ENCODE data around the gene MED12L. TPM values are rescaled to one million over a fixed set of nuclear protein-coding genes. Genes with fewer than 3 reads are reported as not detected.

The MED12L gene
- total and polyA plus RNA-seq, 9 of the 15 experiments (the other 6 are each of a cell fraction or from before 2014, with no cell fraction given): not detected

DNA sequence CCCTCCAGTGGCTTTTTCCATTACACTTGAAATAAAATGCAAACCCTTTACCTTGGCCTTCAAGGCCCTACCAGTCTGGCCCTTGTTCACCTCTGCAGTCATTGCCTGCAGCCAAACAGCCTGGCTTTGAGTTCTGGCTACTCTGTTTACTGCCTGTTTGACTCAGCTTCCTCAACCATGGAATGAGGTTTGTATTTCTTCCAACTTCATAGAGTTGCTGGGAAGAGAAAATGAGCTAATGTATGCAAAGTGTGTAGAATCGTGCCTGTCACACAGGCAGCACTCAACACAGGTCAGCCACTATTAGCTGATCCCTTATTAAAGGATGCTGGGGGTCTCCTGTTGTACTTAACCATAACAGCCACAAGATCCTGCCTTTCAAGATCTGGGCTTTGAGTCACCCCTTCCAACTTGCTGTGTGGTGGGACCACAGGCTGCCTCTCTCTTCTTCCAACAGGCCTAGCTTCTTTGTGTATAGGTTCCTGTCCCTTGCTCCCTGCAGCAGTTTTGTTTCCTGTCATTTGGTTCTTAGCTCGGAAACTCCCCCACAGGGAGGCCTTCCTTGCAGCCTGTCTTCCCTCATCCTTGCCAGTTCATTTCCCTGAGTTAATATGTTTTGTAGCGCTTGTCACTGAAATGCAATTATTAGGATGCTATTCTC lies 6.4 kb downstream of the MED12L start (continued):
- no peak for TF ChIP-seq JUND (IDR thresholded peaks at IDR 0.05; ENCODE audit: borderline replicate concordance, low read depth, low read length)
- no peak for TF ChIP-seq JUND (tag; IDR thresholded peaks at IDR 0.05; ENCODE audit: borderline replicate concordance, low read depth, low read length)
- no peak for TF ChIP-seq XRCC4 (IDR thresholded peaks at IDR 0.05; ENCODE audit: extremely low read depth, insufficient read depth, insufficient read length)
- TF ChIP-seq PHF21A (IDR thresholded peaks at IDR 0.05; ENCODE audit: borderline replicate concordance, low read depth): no peak
- no peak for TF ChIP-seq FOXP1 (CRISPR knock-in tag; IDR thresholded peaks at IDR 0.05)
- no peak for TF ChIP-seq ZNF431 (CRISPR knock-in tag; IDR thresholded peaks at IDR 0.05)
- TF ChIP-seq, protein P1, sequence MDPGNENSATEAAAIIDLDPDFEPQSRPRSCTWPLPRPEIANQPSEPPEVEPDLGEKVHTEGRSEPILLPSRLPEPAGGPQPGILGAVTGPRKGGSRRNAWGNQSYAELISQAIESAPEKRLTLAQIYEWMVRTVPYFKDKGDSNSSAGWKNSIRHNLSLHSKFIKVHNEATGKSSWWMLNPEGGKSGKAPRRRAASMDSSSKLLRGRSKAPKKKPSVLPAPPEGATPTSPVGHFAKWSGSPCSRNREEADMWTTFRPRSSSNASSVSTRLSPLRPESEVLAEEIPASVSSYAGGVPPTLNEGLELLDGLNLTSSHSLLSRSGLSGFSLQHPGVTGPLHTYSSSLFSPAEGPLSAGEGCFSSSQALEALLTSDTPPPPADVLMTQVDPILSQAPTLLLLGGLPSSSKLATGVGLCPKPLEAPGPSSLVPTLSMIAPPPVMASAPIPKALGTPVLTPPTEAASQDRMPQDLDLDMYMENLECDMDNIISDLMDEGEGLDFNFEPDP (CRISPR knock-in tag; IDR thresholded peaks at IDR 0.05): no peak
- TF ChIP-seq SIX5 (IDR thresholded peaks at IDR 0.05; ENCODE audit: borderline replicate concordance in 1 of 2, insufficient read depth in 1 of 2, low read depth in 1 of 2, low read length in 2 of 2): no peak
- no peak for TF ChIP-seq KAT2B (IDR thresholded peaks at IDR 0.05; ENCODE audit: low read depth, low read length)
- no peak for TF ChIP-seq YBX1 (IDR thresholded peaks at IDR 0.05)
- TF ChIP-seq, protein P2, sequence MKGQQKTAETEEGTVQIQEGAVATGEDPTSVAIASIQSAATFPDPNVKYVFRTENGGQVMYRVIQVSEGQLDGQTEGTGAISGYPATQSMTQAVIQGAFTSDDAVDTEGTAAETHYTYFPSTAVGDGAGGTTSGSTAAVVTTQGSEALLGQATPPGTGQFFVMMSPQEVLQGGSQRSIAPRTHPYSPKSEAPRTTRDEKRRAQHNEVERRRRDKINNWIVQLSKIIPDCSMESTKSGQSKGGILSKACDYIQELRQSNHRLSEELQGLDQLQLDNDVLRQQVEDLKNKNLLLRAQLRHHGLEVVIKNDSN (CRISPR knock-in tag; IDR thresholded peaks at IDR 0.05): no peak
- TF ChIP-seq MECOM (CRISPR knock-in tag; IDR thresholded peaks at IDR 0.05): no peak
- TF ChIP-seq, protein P3, sequence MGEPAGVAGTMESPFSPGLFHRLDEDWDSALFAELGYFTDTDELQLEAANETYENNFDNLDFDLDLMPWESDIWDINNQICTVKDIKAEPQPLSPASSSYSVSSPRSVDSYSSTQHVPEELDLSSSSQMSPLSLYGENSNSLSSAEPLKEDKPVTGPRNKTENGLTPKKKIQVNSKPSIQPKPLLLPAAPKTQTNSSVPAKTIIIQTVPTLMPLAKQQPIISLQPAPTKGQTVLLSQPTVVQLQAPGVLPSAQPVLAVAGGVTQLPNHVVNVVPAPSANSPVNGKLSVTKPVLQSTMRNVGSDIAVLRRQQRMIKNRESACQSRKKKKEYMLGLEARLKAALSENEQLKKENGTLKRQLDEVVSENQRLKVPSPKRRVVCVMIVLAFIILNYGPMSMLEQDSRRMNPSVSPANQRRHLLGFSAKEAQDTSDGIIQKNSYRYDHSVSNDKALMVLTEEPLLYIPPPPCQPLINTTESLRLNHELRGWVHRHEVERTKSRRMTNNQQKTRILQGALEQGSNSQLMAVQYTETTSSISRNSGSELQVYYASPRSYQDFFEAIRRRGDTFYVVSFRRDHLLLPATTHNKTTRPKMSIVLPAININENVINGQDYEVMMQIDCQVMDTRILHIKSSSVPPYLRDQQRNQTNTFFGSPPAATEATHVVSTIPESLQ (CRISPR knock-in tag; IDR thresholded peaks at IDR 0.05): no peak
- TF ChIP-seq TCF3 (CRISPR knock-in tag; IDR thresholded peaks at IDR 0.05): no peak
- TF ChIP-seq, protein P4, sequence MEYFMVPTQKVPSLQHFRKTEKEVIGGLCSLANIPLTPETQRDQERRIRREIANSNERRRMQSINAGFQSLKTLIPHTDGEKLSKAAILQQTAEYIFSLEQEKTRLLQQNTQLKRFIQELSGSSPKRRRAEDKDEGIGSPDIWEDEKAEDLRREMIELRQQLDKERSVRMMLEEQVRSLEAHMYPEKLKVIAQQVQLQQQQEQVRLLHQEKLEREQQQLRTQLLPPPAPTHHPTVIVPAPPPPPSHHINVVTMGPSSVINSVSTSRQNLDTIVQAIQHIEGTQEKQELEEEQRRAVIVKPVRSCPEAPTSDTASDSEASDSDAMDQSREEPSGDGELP (CRISPR knock-in tag; IDR thresholded peaks at IDR 0.05; ENCODE audit: borderline replicate concordance): no peak

All from K562 (cell line).